ENCODE measurements around the gene TET2.

DNA sequence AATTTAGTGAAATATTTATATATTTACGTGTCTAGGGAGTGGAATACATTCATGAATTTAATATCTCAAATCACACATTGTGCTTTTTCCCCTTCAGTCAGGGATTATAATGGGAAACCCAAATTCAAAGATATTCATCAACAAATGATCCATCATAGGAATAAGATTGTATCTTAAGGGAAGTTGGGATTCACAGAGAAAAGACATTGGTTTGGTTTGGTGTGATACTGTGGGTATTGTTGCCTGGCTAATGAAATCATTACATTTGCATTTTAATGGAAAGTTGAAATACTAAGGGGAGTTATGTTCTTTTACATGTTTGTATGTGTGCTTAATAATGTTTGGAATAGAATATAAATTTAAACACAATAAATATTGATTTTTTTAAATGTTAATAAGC is 1.7 kb downstream of the TET2 start:
- TF ChIP-seq ZNF274 (IDR thresholded peaks at IDR 0.05; ENCODE audit: low read depth, low read length), result no peak
- TF ChIP-seq SUZ12 (IDR thresholded peaks at IDR 0.05; ENCODE audit: extremely low read depth, insufficient read depth, insufficient read length), result no peak
